Uterus (tissue), 4 donors: Measurements from ENCODE around the gene RNF26. TPM values are rescaled to one million over a fixed set of nuclear protein-coding genes. Genes with fewer than 3 reads are reported as not detected.
A peak's percentile ranks its signal among the peaks of the same experiment; 100 is the strongest.

Experiments used
- DNase-seq, 2 donors: peaks; one replicate each; pipeline ENCODE4 v3.0.0-alpha.2; 2019 to 2020
- H3K27ac ChIP-seq, 2 donors: fragments of 200-600 bp; sonication (generic); 1 replicate in 1 of 2; 2 replicates in 1 of 2; pipeline ENCODE4 v1.5.1; 2016 to 2018
- H3K27me3 ChIP-seq, 2 donors: fragments of 200-600 bp; sonication (generic); one replicate each; pipeline ENCODE4 v1.5.1; 2018 to 2019; ENCODE audit warnings: control low read depth in 1 of 2
- H3K36me3 ChIP-seq, 2 donors: fragments of 200-600 bp; sonication (generic); one replicate each; pipeline ENCODE4 v1.5.1; 2019; ENCODE audit warnings: control low read depth in 1 of 2
- H3K4me1 ChIP-seq, 2 donors: fragments of 200-600 bp; sonication (generic); one replicate each; pipeline ENCODE4 v1.5.1; 2018 to 2019; ENCODE audit warnings: control low read depth in 1 of 2
- H3K4me3 ChIP-seq, 2 donors: fragments of 200-600 bp; sonication (generic); 1 replicate in 1 of 2; 2 replicates in 1 of 2; pipeline ENCODE4 v1.5.1; 2018 to 2019; ENCODE audit warnings: mild to moderate bottlenecking in 1 of 2
- H3K9me3 ChIP-seq, 2 donors: fragments of 200-600 bp; sonication (generic); one replicate each; pipeline ENCODE4 v1.5.1; 2019; ENCODE audit warnings: control low read depth in 1 of 2
- POLR2A ChIP-seq, 2 donors: fragments of 450-650 bp; IDR thresholded peaks; one replicate each; pipeline ENCODE4 v1.6.1; 2016; ENCODE audit warnings: antibody characterized with exemption in 2 of 2, mild to moderate bottlenecking in 1 of 2, moderate library complexity in 1 of 2
- intact Hi-C: fragments of 100-400 bp; cut with DNase I; formaldehyde crosslinking; loops from one replicate; pipeline ENCODE4 v1.15.1; 2023; ENCODE audit warnings: low total_unique reads
- total RNA-seq, 4 donors: library from RNA; depleted of rRNA in 3 of 4; stranded (reverse); fragments of >200 nt in 3 of 4; gene quantifications; one replicate each; pipeline versions ENCODE4 v1.1.0 to v1.2.4, GENCODE V29; 2014 to 2023
- TF ChIP-seq, protein P1 (sequence below), 4 experiments: fragments of 200-600 bp in 2 of 4; fragments of 450-650 bp in 2 of 4; sonication (generic) in 2 of 4; IDR thresholded peaks; one replicate each; pipeline ENCODE4 v1.5.1; 2016 to 2019; ENCODE audit warnings: antibody characterized with exemption in 4 of 4, mild to moderate bottlenecking in 2 of 4, moderate library complexity in 1 of 4
- donor health status: DM: yes; HTN: yes; CAD: no.

RNF26 gene
- total RNA-seq, 4 donors from 2014 or later: 3.3 to 23.1 (median 6.8) TPM

DNA sequence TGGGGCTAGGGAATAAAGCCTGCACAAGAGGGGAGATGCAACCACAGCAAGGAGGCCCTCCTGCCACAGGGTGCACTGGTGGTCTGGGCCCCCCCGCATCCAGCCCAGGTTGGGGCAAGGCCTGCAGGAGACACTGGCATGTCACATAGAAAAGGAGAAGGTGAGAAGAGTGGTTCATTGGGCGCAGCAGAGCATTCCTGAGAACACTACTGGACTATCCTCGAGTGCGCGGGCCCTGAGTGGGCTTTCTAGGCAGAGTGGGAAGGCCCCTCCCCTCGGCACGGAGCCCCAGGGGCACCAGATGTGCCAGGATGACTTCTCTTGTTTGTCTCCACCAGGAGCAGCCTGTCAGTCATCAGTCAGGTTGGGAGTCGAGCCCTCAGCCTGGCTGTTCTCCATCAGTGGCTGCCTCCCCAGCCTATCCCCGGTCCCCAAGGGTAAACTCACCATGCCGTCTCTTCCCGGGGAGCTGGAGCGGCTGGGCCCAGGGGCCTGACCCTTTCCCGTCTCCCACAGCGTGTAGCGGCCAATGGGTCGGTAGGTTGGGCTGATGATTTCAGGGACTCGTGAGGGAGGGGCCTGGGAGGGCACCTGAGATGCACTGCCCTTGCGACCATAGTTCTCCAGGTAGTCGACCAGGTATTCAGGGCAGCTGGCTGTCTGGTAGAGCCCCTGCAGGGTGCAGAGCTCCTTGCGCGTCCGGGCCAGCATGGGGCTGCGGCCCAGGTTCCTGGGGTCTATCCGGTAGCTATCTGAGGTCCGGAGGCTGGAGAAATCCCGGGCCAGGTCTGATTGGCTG lies 38.1 kb downstream of the RNF26 start:
- Histone ChIP-seq H3K9me3 (no peaks in the 10 kb centered on the region), H3K27ac (peak overlapping the region; percentile 5 to 94), H3K4me3 (no peak overlapping the region), H3K4me1 (peaks cover 16 to 24% of the 10 kb centered on the region in 2 donors), H3K27me3 (no peaks in the 10 kb centered on the region), H3K36me3 (no peaks in the 10 kb centered on the region)
- TF ChIP-seq, protein P1, sequence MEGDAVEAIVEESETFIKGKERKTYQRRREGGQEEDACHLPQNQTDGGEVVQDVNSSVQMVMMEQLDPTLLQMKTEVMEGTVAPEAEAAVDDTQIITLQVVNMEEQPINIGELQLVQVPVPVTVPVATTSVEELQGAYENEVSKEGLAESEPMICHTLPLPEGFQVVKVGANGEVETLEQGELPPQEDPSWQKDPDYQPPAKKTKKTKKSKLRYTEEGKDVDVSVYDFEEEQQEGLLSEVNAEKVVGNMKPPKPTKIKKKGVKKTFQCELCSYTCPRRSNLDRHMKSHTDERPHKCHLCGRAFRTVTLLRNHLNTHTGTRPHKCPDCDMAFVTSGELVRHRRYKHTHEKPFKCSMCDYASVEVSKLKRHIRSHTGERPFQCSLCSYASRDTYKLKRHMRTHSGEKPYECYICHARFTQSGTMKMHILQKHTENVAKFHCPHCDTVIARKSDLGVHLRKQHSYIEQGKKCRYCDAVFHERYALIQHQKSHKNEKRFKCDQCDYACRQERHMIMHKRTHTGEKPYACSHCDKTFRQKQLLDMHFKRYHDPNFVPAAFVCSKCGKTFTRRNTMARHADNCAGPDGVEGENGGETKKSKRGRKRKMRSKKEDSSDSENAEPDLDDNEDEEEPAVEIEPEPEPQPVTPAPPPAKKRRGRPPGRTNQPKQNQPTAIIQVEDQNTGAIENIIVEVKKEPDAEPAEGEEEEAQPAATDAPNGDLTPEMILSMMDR (IDR thresholded peaks at IDR 0.05): no peak
- TF ChIP-seq POLR2A (IDR thresholded peaks at IDR 0.05): no peak
- intact Hi-C loops: no loop called here
- no peak for DNase-seq

GRCh38 chr11:119373059-119373920 lies 39.0 kb downstream of the RNF26 start:
- peaks cover 16 to 19% of the 10 kb centered on the region in 2 donors for H3K4me1 ChIP-seq
- intact Hi-C loops: no loop called here
- peak overlapping the region in 1 of 2 donors; percentile 93 for H3K27ac ChIP-seq
- H3K27me3 ChIP-seq: no peaks in the 10 kb centered on the region
- H3K4me3 ChIP-seq: no peak overlapping the region
- no peaks in the 10 kb centered on the region for H3K36me3 ChIP-seq
- peak; percentile 26 to 35 for DNase-seq
- no peak for TF ChIP-seq POLR2A (IDR thresholded peaks at IDR 0.05)
- TF ChIP-seq, protein P1 (IDR thresholded peaks at IDR 0.05): no peak
- H3K9me3 ChIP-seq: no peaks in the 10 kb centered on the region

- H3K36me3 ChIP-seq: no peaks in the 10 kb centered on the region
- TF ChIP-seq, protein P1 (IDR thresholded peaks at IDR 0.05): peak; percentile 81 to 90 (median 84)
- no peak for TF ChIP-seq POLR2A (IDR thresholded peaks at IDR 0.05)
- peaks cover 11% of the 10 kb centered on the region in 2 donors for H3K4me1 ChIP-seq
- no peaks in the 10 kb centered on the region for H3K9me3 ChIP-seq
- peak; percentile 76 to 81 for DNase-seq
- intact Hi-C loops: no loop called here
- no peak overlapping the region for H3K4me3 ChIP-seq
- H3K27me3 ChIP-seq: no peaks in the 10 kb centered on the region
- H3K27ac ChIP-seq: peak overlapping the region; percentile 90 to 93
These were observed 39.7 kb downstream of the RNF26 start for GRCh38 chr11:119373921-119374631.

DNA sequence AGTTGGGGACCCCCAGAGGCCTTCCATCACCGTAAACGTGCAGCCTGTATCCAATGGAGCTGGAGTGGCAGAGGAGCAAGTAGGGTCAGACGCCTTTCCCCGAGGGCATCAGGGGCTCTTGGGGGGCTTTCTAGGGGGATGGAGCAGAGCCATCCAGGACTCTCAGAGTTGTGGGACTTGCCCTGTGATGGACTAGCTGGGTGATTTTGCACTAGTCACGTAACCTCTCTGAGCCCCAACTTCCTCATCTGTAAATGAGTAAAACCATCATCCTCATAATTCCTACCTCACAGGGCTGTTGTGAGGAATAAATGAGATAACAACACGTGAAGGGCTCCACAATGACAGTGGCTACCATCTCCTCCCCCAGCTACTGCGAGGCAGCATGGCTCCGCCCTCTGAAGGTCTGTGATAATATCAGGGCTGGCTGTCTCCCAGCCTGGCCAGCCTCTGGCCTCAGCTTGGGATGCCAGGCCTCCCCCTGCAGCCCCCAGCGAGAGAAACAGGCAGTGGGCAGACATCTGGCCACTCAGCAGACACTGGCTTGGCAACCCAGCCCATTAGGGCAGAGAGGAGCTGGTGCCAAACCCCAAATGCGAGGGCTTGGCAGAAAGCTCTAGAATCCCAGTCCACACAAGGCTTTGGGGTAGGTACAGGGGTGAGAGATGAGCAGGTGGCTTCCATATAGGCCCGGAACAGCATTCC lies 40.5 kb downstream of the RNF26 start:
- Histone ChIP-seq H3K27ac (peak overlapping the region; percentile 90 to 93), H3K36me3 (no peaks in the 10 kb centered on the region), H3K27me3 (no peaks in the 10 kb centered on the region), H3K4me3 (no peak overlapping the region), H3K9me3 (no peaks in the 10 kb centered on the region), H3K4me1 (peaks cover 6 to 11% of the 10 kb centered on the region in 2 donors)
- peak in 1 of 2 donors; percentile 45 for DNase-seq
- intact Hi-C loops: no loop called here
- no peak for TF ChIP-seq POLR2A (IDR thresholded peaks at IDR 0.05)
- TF ChIP-seq, protein P1 (IDR thresholded peaks at IDR 0.05): no peak
